ENCODE measurements around the gene ITGB3.

DNA sequence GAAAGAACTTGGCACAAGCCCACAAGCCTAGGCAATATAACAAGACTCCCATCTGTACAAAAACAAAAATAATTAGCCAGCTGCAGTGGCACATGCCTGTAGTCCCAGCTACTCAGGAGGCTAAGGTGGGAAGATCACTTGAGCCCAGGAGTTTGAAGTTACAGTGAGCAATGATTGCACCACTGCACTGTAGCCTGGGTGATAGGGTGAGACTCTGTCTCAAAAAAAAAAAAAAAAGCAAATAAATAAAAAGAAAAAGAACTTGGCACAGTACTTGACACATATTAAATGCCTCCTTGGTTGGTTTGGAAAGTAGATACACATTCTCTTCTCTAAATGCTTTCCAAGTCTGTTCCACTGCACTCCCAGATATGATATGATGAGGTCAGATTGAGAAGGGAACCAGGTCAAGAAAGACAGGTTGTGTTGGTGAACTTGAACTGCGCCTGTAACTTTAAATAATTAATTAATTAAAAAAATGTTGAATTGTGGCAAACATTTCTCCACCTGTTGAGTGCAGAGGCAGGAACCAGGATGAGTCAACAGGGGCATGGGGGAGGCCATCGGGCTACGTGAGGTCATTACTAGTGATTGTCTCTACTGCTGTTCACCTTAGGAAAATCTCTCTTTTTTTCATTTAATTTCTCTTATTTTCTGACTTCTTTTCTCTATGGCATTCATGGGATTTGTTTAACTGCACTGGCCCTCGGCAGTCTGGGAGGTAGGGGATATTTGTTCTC, 44.2 kb downstream of the ITGB3 start:
- TF ChIP-seq, protein P1, sequence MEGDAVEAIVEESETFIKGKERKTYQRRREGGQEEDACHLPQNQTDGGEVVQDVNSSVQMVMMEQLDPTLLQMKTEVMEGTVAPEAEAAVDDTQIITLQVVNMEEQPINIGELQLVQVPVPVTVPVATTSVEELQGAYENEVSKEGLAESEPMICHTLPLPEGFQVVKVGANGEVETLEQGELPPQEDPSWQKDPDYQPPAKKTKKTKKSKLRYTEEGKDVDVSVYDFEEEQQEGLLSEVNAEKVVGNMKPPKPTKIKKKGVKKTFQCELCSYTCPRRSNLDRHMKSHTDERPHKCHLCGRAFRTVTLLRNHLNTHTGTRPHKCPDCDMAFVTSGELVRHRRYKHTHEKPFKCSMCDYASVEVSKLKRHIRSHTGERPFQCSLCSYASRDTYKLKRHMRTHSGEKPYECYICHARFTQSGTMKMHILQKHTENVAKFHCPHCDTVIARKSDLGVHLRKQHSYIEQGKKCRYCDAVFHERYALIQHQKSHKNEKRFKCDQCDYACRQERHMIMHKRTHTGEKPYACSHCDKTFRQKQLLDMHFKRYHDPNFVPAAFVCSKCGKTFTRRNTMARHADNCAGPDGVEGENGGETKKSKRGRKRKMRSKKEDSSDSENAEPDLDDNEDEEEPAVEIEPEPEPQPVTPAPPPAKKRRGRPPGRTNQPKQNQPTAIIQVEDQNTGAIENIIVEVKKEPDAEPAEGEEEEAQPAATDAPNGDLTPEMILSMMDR (IDR thresholded peaks at IDR 0.05) = no peak
- TF ChIP-seq POLR2A (IDR thresholded peaks at IDR 0.05) = no peak

Data from uterus (tissue), 2 donors.